Activated CD8-positive, alpha-beta memory T cell treated with anti-CD3 and anti-CD28 coated beads, Interleukin-2, amount 50 U/mL, for 48 hours (primary cell): ENCODE data around the gene STK24.
A peak's percentile ranks its signal among the peaks of the same experiment; 100 is the strongest.

Experiments
- DNase-seq: peaks from one replicate; pipeline ENCODE4 v3.0.0-alpha.2; 2020

STK24 gene

GRCh38 chr13:98446234-98446621 lies 130.7 kb downstream of the STK24 start:
- DNase-seq, result no peak

- peak; percentile 92 for DNase-seq
These were observed 131.3 kb downstream of the STK24 start for GRCh38 chr13:98445340-98446233.

GRCh38 chr13:98444381-98444780 lies 132.5 kb downstream of the STK24 start:
- no peak for DNase-seq

GRCh38 chr13:98443800-98444325 lies 133.0 kb downstream of the STK24 start:
- no peak for DNase-seq

GRCh38 chr13:98443329-98443728 lies 133.6 kb downstream of the STK24 start:
- DNase-seq, result no peak

GRCh38 chr13:98442391-98443230 lies 134.3 kb downstream of the STK24 start:
- no peak for DNase-seq

GRCh38 chr13:98441056-98441676 lies 135.7 kb downstream of the STK24 start:
- no peak for DNase-seq

GRCh38 chr13:98440390-98441055 lies 136.4 kb downstream of the STK24 start:
- no peak for DNase-seq

- no peak for DNase-seq
These were observed 137.0 kb downstream of the STK24 start for GRCh38 chr13:98439896-98440295.

GRCh38 chr13:98439126-98439828 lies 137.6 kb downstream of the STK24 start:
- no peak for DNase-seq

GRCh38 chr13:98438246-98439125 lies 138.4 kb downstream of the STK24 start:
- DNase-seq, result no peak

- no peak for DNase-seq
These were observed 140.5 kb downstream of the STK24 start for GRCh38 chr13:98436233-98436910.

- DNase-seq, result no peak
These were observed 141.5 kb downstream of the STK24 start for GRCh38 chr13:98435376-98435775.

GRCh38 chr13:98434060-98434459 lies 142.8 kb downstream of the STK24 start:
- DNase-seq, result no peak

- no peak for DNase-seq
These were observed 143.3 kb downstream of the STK24 start for GRCh38 chr13:98433654-98434053.

GRCh38 chr13:98432638-98433037 lies 144.3 kb downstream of the STK24 start:
- DNase-seq, result no peak

GRCh38 chr13:98429977-98430736 lies 146.8 kb downstream of the STK24 start:
- no peak for DNase-seq

GRCh38 chr13:98429531-98429930 lies 147.4 kb downstream of the STK24 start:
- no peak for DNase-seq

- DNase-seq, result no peak
These were observed 147.8 kb downstream of the STK24 start for GRCh38 chr13:98429081-98429480.
